SK-N-SH (cell line): Measurements from ENCODE around the gene ARHGAP6.

Experiments
- CTCF ChIP-seq: fragments of 200-600 bp; sonication (generic); IDR thresholded peaks from 2 replicates; pipeline ENCODE4 v1.6.1; 2017; ENCODE audit warnings: antibody characterized with exemption, mild to moderate bottlenecking, moderate library complexity
- EZH2phosphoT487 ChIP-seq: fragments of 200-600 bp; sonication (generic); IDR thresholded peaks from 2 replicates; pipeline ENCODE4 v1.6.1; 2017; ENCODE audit warnings: low read depth, mixed run types, mild to moderate bottlenecking, antibody characterized with exemption, moderate library complexity, borderline replicate concordance
- NRF1 ChIP-seq: IDR thresholded peaks from 2 replicates; pipeline ENCODE4 v1.6.1; 2012; ENCODE audit warnings: low read depth, mild to moderate bottlenecking, low read length
- POLR2AphosphoS5 ChIP-seq: IDR thresholded peaks from 2 replicates; pipeline ENCODE4 v1.6.1; 2012; ENCODE audit warnings: low read depth, low read length
- REST ChIP-seq: IDR thresholded peaks from 2 replicates; pipeline ENCODE4 v1.6.1; 2012; ENCODE audit warnings: mild to moderate bottlenecking, low read depth, low read length, moderate library complexity
- RFX5 ChIP-seq: IDR thresholded peaks from 2 replicates; pipeline ENCODE4 v1.6.1; 2012; ENCODE audit warnings: mild to moderate bottlenecking, improper control_type of control experiment, low read length
- SIN3A ChIP-seq: IDR thresholded peaks from 2 replicates; pipeline ENCODE4 v1.6.1; 2012; ENCODE audit warnings: low read depth, mild to moderate bottlenecking, low read length, moderate library complexity, borderline replicate concordance
- TAF1 ChIP-seq: IDR thresholded peaks from 2 replicates; pipeline ENCODE4 v1.6.1; 2012; ENCODE audit warnings: low read depth, mild to moderate bottlenecking, low read length, moderate library complexity, borderline replicate concordance

- TF ChIP-seq TAF1 (no peak), RFX5 (no peak), NRF1 (no peak), SIN3A (no peak), REST (no peak), CTCF (no peak), POLR2AphosphoS5 (no peak), EZH2phosphoT487 (no peak)
These were observed 39.2 kb upstream of the ARHGAP6 start for GRCh38 chrX:11704725-11705495.
